Prostate gland (tissue), 2 donors: ENCODE data around the gene GPR6.

Experiments
- CTCF ChIP-seq, 4 experiments: fragments of 200-600 bp in 2 of 4; fragments of 450-650 bp in 2 of 4; sonication (generic) in 2 of 4; IDR thresholded peaks; 1 replicate in 3 of 4; 2 replicates in 1 of 4; pipeline ENCODE4 v1.5.1; 2016 to 2019; ENCODE audit warnings: antibody characterized with exemption in 4 of 4, mild to moderate bottlenecking in 2 of 4, moderate library complexity in 2 of 4
- POLR2A ChIP-seq: fragments of 450-650 bp; IDR thresholded peaks from one replicate; pipeline ENCODE4 v1.6.1; 2016; ENCODE audit warnings: antibody characterized with exemption, mild to moderate bottlenecking

GRCh38 chr6:109955491-109955890 lies 22.6 kb upstream of the GPR6 start:
- TF ChIP-seq CTCF (IDR thresholded peaks at IDR 0.05) = no peak
- no peak for TF ChIP-seq POLR2A
